Daoy (cell line): ENCODE data around the gene GPR107. TPM values are rescaled to one million over a fixed set of nuclear protein-coding genes. Genes with fewer than 3 reads are reported as not detected.
A peak's percentile ranks its signal among the peaks of the same experiment; 100 is the strongest.

Experiments
- DNase-seq: peaks from one replicate; pipeline ENCODE4 v3.0.0-alpha.2; 2015; ENCODE audit warnings: low read depth
- total RNA-seq: library from RNA; depleted of rRNA; stranded (reverse); fragments of >200 nt; shearing (Covaris generic); gene quantifications from 2 replicates; pipeline ENCODE4 v1.2.3, GENCODE V29; 2014

GPR107 gene
- total RNA-seq, 1 experiment from 2014 or later: 19.9 TPM

DNA sequence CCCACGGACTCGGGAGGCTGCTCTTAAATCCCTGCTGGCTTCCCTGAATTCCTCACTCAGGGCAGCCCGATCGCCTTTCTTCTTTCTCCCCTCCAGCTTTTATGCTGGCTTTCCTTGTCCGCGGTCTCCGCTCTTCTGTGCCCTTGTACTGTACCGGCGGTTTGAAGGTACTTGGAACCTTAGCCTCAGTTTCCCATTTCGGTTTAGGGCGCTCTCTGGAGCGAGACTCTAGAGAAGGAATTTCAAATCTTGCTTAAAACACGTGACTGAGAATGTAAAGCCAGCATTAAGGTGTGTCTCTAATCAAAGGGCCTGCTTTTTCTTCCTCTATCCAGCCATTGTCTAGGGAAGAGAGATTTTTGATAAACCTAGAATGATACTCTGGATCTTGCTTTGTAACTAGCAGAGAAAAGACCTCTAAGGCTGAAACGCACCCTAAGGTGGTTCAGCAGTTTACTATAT, 650 bp downstream of the GPR107 start:
- no peak for DNase-seq

DNA sequence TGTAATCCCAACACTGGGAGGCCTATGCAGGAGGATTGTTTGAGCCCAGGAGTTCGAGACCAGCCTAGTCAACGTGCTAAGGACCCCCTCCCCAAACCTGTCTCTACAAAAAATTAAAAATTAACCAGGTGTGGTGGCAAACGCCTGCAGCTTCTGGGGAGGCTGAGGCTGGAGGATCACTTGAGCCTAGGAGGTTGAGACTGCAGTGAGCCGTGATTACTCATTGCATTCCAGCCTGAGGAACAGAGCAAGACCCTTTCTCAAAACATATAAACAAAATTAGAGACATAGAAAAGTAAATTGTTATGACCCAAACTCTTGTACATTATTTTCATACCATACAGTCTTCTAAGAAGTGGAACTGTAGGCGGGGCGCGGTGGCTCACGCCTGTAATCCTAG, 1.1 kb downstream of the GPR107 start:
- no peak for DNase-seq

DNA sequence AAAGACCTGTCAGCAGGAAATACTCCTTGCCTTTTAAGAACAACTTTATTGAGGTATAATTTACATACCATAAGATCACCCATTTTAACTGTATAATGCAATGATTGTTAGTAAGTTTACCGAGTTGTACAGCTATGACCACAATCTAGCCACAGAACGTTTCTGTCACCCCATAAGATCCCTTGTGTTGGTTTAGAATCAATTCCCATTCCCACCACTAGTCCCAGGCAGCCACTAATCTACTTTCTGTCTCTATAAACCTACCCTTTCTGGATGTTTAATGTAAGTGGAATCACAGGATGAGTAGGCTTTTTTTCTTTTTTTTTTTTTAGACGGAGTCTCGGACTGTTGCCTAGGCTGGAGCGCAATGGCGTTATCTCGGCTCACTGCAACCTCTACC, 4.4 kb downstream of the GPR107 start:
- peak; percentile 20 for DNase-seq

GRCh38 chr9:130058887-130059286, 5.2 kb downstream of the GPR107 start:
- no peak for DNase-seq

DNA sequence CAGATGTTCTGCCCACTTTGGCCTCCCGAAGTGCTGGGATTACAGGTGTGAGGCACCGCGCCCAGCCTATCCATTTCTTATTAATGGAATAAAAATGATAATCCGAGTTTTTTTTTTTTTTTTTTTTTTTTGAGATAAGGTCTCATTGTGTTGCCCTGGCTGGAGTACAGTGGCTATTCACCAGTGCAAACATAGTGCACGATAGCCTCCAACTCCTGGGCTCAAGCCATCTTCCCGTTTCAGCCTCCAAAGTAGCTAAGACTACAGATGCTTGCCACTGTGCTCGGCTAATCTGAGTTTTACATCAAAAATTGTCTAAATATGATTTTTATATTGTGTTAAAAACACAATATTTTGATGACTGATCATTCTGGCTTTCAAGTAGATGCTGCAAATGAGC, 6.6 kb downstream of the GPR107 start:
- DNase-seq: no peak

GRCh38 chr9:130062750-130063149, 9.0 kb downstream of the GPR107 start:
- DNase-seq: no peak

GRCh38 chr9:130064621-130065020, 10.9 kb downstream of the GPR107 start:
- no peak for DNase-seq

- no peak for DNase-seq
Measured at GRCh38 chr9:130069048-130069447, 15.3 kb downstream of the GPR107 start.

- DNase-seq: peak; percentile 88
Measured at GRCh38 chr9:130072515-130073235, 19.0 kb downstream of the GPR107 start.

DNA sequence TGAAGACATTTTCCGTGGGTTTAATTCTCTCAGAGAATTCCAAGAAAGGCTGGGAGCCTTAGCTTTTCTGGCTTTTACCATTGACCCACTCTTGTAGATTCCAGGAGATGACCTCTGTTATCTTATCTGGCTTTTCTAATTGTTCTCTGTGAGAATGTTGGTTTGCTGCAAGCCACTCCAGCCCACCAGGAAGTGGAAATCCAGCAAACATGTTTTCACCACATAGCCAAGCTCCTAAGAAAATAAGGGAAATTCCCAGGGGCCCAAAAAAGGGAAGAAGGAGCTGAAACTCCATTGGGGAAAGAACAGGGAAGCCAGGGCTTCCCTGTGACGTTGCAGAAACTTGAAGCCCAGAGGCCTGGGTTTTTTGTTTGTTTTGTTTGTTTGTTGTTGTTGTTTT, 19.7 kb downstream of the GPR107 start:
- DNase-seq: peak; percentile 81

- DNase-seq: no peak
Measured at GRCh38 chr9:130078547-130078946, 24.8 kb downstream of the GPR107 start.

DNA sequence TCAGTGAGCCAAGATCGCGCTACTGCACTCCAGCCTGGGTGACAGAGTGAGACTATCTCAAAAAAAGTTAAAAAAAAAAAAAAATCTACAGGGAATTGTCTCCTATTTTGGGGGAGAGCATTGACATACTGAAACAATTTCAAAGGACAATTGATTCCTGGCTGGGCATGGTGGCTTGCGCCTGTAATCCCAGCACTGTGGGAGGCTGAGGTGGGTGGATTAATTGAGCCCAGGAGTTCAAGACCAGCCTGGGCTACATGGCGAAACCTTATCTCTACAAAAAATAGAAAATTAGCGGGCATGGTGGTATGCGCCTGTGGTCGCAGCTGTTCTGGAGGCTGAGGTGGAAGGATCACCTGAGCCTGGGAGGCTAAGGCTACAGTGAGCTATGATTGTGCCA, 30.6 kb downstream of the GPR107 start:
- no peak for DNase-seq

DNA sequence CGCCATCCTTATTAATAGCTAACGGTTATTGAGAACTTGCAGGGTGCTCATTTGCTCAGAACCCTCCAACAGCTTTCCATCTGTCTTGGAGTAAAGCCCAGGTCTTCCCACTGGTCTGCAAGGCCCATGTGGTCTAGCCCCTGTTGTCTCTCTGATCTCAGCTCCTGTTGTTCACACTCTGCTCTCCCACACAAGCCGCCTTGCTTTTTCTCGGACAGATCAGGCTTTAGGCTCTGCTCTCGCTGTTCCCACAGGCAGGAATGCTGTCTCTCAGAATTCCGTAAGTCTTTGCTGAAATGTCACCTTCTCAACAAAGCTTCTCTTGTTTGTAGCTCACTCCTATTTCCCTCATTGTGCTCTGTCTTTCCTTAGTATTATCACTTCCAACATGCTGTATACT, 34.3 kb downstream of the GPR107 start:
- no peak for DNase-seq

DNA sequence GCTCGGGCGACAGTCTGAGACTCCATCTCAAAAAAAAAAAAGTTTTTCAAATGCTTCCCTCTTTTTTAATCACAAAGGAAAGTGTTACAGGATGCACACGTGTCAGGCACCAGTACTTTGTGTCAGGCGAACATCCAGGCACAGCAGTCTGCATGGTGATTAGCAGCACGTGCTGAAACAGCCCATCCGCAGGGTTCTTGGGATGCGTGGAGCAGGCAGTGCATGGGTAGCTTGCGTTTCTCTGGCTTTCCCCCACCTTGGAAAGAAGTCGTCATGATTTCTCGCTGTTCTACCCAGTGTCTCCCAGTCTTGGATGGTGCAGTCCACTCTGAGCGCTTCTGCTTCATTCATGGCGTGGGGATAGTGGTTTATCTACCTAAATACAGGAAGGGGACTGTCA, 35.4 kb downstream of the GPR107 start:
- no peak for DNase-seq

- no peak for DNase-seq
Measured at GRCh38 chr9:130090915-130091314, 37.2 kb downstream of the GPR107 start.

DNA sequence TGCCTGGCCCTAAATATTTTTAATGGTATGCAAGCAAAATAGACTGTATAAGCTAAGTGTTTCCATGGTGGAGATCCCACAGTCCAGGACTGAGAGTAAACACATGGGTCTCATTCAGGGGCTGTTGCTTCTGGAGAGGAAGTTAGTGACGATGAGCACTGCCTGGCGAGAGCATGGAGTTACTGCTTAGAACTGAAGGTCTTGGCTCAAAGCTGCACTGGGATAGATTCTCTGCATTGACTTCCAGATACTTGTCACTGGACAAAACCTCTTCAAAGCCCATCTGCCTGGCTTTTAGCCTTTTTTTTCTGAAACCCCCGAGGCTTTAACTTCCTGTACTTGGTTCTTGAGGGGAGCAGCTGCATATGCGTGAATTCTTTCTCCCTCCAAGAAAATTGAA, 39.2 kb downstream of the GPR107 start:
- no peak for DNase-seq

- DNase-seq: no peak
Measured at GRCh38 chr9:130095872-130096271, 42.2 kb downstream of the GPR107 start.

- DNase-seq: no peak
Measured at GRCh38 chr9:130100681-130101080, 47.0 kb downstream of the GPR107 start.

DNA sequence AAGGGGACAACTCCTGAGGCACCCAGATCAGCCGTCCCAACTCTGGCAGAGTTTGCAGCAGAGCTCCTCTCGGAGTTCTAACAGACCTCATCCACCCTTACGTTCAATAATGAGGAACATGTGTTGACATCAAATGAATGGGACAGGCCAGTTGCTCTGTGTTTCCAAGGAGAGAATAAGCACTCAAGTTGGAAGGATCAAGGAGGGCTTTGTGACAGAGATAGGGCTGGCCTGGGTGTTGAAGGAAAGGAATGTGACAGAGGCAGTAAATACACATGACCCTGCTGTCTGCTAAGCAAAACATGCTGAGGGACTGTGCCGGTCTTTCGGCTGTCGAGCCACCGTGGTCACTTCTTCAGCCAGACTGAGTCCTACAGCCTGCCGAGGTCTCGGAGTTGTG, 48.2 kb downstream of the GPR107 start:
- no peak for DNase-seq

DNA sequence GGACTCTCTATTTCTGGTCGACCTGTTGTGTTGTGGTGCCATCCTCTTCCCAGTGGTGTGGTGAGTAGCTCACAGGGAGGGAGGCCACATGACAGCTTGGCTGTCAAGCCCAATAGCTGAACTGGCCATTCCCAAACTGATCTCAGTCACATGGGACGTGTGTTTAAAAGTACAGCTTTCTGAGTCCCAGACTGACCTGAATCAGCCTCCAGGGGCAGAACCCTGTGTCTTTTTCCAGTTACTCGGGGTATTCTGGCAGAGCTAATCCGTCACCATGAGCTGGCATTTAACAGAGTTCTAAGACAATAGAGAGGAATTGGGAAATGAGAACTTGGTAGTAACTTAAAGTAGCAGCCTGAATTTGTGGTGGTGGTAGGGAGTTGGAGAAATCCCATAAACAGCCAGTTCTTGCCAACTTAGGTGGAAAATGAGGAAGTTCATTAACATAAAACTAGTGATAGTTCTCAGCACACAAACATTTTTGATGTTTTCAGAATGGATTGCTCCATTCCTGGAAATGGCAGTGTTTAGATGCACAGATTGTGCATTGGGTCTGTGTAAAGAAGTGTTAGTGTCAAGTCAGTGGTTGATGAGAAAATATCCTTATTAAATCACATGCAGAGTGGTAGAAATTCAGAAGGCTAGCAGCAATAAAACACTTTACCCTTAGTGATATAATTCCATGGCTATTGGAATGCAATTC, 50.9 kb downstream of the GPR107 start:
- no peak for DNase-seq

DNA sequence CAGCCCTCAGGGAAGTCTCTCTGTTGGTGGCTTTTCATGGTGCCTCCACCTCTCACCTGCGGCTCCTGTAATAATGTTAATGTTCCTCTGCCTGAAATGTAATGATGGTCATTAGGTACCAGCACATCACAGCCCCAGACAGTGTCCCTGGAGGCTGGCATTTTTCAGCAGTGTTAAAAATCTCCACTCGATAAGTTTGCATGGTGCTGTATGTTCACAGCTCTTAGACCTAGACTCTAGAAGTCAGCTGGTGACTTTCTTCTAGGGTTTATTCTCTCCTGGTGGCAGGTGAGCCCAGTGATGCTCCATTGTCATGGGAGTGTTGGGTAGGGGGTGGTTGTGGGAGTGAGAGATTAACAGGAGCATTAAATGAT, 53.1 kb downstream of the GPR107 start:
- no peak for DNase-seq

GRCh38 chr9:130107234-130107861, 53.6 kb downstream of the GPR107 start:
- peak; percentile 82 for DNase-seq

DNA sequence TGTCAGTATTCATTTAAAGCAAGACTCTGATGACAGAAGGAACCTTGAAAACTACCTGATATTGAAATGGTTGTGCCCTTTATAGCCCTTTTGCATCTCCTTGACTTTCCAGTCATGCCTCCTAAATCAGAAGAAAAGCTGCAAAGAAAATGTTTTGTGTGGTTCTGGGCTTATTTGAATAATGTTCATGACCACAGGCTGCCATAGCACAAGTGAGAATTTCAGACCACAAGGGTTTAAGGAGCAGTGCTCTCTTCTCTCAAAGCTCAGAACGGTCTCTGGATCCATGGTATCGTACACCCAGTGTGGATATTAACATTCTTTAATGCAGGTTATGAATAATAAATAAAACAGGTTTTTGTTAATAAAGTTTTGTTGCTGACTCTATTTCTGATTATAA, 54.2 kb downstream of the GPR107 start:
- DNase-seq: no peak
